ENCODE results near the gene PRKD1.

PRKD1 gene

DNA sequence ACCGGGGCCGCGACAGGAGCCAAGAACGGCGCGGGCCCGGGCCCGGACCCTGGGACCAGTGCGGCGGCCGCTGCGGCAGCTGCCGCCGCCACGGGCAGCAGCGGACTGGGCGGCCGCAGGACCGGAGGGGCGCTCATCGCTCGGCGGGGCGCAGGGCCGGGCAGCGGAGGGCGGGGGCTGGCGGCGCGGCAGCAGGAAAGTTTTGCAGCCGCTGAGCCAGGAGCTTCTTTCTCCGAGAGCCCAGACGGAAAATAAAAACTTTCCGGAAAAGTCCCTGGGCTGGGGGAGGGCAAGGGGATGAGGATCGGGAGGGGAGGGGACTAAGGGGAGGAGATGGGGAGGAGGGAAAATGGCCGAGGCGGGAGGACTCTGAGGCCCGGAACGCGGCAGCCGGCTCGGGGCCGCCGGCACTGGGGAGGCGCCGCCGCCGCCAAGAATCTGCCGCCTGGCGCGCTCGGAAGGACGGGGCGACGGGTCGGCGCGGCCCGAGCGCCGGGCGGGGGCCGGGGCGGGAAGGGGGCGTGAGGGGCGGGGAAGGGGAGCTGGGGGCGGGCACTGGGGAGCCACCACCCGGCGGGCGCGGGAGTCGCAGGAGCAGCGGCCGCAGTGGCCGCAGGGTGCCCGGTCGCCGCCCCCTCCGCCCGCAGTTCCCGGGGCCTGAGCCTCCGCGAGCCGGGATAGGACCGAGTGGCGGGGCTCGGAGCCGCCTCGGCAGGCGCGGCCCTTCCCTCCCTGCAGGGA, at the start of gene PRKD1:
PRKD1 (minus strand) TSS at position 472 of the 741 bp plus-strand sequence.
- DNase-seq (ENCODE audit: low read depth), result no peak

DNA sequence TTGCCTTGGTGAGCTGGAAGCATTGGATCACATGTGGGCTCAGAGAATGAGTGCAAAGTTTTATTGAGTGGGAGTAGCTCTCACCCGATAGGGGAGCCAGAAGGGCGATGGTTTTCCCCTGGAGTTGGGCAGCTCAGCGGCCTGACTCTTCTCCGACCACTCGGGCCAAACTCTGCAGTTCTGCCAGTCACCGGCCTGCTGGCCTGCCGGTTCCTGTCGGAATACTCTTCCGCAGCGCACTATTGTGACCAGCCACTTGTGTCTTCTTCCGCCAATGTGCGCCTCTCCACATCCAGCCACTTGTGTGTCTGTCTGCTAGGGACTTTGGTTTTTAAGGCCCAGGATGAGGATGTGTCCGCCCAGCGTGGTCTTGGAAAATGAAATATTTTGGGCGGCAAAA, 43.5 kb upstream of the PRKD1 start:
- no peak for DNase-seq (ENCODE audit: low read depth)

DNA sequence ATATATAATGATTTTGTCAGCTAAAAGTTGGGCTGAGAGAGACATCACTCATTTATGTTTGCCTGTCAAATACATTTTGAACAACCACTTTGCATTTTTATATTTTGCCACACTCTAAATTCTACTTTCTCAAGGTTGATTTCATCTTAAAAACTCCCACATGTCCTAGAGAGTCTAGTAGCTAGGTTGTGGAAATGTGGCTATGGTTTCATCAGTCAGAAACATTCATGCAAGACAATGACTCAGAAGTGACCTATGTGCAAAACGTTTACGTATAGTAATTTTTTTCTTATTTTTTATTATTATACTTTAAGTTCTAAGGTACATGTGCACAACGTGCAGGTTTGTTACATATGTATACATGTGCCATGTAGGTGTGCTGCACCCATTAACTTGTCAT, 27.4 kb upstream of the PRKD1 start:
- no peak for DNase-seq (ENCODE audit: low read depth)

DNA sequence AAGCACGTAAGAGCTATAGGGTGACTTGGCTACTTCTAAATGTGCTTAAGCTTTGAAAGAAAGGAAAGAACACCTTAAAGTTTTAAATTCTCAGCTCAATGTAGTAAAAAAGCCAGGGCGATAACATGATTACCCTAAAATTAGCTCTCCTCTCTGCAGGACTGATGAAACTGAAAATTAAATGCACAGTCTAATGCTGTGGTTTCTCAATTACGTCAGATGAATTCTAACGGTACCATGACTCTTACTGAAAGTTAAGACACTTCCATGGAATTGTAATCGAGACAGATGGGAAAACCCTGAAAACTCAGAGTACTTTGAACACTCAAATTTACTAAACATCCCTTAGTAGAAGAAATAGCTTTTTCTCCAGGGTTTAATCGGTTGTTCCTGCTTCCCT, 25.9 kb upstream of the PRKD1 start:
- DNase-seq (ENCODE audit: low read depth), result no peak

DNA sequence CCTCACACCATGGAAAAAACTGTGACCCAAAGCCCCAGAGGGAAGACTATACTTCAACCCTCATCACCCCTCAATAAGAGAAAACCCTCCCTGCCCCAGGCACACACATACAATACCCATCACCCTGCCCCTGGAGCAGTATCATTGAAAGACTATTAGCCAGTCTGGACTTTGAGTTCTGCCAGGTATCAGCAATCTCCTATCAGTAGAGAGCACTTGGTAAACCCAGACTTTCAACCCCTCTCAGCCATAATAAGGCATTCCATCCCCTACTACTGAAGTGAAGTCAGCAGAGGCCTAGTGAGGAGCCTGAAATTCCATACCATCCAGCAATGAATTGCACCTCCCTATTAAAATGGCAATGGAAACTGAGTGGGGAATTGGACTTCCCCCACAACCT, 16.4 kb upstream of the PRKD1 start:
- no peak for DNase-seq (ENCODE audit: low read depth)

DNA sequence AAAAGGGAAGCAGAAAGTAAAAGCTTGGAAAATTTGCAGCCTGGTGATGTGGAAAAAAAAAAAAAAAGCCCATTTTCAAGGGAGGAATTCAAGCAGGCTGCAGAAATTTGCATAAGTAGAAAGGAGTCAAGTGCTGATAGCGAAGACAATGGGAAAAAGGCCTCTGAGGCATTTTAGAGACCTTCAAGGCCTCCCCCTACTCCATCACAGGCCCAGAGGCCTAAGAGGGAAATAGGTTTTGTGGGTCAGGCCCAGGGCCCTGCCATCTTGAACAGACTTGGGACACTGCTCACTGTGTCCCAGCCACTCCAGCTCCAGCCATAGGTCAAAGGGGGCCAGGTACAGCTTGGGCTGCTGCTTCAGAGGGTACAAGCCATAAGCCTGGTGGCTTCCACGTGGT, 13.8 kb upstream of the PRKD1 start:
- no peak for DNase-seq (ENCODE audit: low read depth)

DNA sequence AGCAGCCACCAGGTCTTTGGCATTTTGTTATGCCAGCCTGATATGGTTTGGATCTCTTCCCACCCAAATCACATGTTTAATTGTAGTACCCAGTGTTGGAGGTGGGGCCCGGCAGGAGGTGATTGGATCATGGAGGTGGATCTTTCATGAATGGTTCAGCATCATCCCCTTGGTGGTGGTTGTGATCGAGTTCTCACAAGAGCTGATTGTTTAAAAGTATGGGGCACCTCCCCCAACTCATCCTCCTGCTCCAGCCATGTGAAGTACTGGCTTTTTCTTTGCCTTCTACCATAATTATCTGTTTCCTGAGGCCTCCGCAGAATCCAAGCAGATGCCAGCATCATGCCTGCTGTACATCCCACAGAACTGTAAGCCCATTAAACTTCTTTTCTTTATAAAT, 12.8 kb upstream of the PRKD1 start:
- no peak for DNase-seq (ENCODE audit: low read depth)

DNA sequence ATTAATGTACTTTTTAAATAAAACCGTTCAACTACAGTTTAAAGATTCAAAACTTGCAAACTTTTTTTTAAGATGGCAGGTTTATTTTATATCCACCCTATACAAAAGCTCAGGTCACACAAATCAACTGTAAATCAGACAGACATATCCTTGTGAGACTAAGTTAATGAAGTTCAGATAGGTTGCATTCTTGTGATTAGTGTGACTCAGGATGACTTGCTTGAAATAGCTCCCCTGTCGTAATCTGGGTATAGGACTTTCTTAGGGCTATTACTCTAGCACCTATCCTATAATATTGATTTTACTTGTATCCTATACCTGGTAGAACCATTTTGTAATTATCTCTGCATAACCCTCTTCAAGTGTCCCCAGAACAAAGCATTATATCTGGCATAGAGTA, 9.5 kb upstream of the PRKD1 start:
- no peak for DNase-seq (ENCODE audit: low read depth)

DNA sequence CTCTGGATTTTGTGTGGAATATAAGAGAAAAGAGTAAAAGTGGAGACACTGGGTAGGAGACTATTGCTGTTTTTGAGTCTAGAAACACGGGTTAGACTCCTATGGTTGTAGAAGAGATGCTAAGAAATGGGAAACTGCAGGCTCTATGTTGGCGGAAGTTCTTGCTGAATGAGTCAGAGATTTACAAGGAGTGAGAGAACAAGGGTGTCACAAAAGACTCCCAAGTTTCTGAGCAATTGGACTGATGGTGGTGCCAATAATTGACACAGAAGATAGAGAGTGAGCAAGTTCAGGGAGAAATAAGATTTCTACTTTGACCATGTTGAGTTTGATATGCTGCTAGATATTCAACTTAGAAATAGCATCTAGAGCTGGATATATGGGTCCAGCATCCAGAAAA, 2.6 kb upstream of the PRKD1 start:
- DNase-seq (ENCODE audit: low read depth), result no peak

DNA sequence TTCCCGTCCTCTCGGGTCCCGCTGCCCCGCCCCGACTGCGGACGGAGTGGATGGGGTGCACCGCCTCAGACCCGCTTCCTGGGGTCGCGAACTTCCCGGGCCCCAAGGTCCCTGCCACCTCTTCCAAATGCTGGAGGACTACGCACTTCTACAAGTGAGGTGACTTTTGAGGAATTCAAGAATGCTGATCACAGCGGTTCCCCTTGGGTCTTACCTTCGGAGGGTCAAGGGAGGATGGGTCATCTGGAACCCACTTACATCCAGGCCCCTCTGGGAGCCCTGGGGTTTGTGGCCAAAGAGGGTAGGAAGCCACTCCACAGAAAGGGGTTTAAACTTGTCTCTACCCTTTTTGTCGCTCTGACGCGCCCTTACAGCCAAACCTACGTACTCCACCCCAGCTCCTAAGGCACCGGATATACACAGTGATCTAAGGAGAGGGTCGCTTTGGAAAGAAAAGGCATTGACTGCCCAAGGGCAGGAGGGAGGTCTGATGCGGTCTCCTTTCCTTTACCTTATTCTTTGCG, 532 bp upstream of the PRKD1 start:
- no peak for DNase-seq (ENCODE audit: low read depth)

DNA sequence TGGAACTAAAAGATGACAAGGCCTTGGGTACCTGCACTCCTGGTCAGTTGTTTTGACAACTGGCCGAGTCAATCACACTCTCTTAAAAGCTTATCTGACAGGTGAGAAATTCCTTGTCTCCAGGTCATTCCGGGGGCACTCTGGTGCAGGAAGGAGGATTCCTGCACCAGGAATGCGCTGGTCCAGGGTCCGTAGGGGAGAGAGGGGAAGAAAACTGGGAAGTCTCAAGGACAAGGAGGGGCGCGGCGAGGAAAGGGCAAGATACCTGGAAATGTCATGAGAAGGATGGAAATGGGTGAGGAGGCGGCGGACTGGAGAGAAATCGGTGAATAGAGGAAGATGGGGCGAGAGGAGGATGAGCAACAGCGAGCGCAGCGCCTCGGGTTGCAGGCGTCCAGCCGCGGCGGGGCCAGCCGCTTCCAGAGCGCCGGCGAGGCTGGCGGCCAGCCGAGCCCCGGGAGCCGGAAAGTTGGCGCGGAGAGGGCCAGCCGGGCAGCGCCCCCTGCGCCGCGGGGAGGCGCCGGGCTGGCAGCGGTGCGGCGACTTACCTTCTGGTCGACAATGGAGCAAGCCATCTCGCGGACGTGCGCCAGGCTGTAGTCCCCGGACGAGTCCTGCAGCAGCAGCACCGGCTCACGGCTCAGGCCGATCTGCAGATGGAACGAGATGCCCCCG, 809 bp downstream of the PRKD1 start:
- DNase-seq (ENCODE audit: low read depth), result no peak

DNA sequence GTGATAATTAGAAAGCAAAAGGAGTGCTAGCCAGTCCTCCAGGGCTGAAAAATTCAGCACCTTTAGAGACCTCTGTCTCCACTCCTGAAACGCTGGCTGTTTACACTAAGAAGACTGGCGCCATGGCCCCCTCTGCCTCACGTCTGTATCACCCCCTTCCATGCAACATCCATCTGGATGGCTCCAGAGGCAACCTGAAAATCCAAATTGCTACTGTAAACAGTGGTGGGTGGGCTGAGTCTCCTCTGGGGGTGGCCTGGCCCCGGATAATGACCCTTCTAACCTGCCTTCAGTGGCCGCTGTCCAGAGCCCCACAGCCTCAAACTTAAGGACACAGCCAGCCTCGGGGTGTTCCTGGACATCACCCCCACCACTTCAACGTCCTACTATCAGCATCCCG, 1.4 kb downstream of the PRKD1 start:
- no peak for DNase-seq (ENCODE audit: low read depth)

DNA sequence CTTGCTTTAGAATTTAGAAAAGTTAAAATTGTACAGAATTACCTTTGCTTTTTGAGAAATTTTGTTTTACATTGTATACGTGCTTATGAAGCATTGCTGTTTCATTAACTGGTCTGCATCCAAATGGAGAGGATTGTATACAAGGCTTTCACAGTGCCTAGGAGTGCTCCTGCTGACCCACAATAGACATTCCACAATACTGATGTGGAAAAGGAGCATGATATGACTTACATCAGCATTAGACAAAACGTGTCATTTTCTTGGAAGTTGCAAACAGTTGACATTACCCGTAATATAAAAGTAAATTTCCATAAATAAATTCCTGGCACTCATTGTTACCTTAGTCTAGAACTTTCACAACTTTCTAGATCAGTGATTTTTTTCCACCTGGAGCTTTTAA, 1.9 kb downstream of the PRKD1 start:
- no peak for DNase-seq (ENCODE audit: low read depth)

DNA sequence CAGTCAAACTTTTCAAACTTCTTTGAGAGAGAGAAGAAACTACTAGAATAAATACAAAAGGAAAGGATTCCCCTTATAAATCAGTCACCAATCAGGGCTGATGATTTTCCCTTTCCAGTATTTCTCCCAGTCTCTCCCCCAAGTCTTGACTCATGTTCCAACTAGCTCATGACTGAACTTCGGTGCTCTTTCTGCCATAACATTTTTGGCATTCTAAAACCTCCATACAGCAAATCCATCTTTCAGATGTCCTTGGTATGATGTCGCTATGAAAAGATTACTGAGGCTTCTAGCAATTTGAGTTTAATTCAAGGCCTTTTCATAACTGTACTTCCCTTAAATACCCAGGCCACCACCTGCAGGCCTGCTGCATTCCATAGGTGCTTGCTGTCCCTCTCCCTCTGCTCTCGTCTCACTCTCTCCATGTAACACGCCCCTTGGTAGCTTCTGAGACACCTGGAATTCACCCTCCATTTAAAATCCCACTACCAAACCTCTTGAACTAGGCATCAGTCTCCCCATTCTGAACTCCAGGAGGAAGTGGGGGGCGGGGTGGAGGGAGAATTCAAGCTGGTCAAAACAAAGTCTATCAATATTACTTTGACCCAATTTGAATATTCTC, 2.4 kb downstream of the PRKD1 start:
- DNase-seq (ENCODE audit: low read depth), result no peak

DNA sequence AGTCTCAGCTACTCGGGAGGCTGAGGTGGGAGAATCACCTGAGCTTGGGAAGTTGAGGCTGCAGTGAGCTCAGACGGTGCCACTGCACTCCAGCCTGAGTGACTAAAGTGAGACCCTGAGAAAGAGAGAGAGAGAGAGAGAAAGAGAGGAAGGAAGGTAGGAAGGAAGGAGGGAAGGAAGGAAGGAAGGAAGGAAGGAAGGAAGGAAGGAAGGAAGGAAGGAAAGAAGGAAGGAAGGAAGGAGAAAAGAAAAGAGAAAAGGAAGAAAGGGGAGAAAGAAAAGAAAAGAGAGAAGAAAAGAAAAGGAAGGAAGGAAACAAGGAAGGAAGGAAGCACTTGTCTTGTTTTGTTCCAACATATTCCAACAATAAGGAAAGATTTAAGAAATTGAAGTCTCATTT, 7.8 kb downstream of the PRKD1 start:
- DNase-seq (ENCODE audit: low read depth), result no peak

DNA sequence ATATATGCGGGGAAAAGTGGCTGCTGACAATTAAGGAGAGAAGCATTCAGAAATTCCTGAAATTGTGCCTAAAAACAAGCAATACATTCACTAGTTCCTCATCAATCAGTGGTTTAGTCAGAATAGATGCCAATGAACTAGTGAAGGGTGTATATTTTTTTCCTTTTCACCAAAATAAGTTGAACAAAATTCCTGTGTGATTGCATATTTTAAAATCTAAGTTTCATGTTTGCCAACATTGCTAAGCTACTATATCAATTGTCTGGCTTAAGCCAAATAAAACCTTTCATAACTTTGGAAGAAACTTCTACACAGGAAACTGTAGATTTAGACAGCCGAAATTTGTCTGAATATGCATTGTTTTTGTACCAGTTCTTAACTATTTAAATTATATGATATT, 8.7 kb downstream of the PRKD1 start:
- no peak for DNase-seq (ENCODE audit: low read depth)

DNA sequence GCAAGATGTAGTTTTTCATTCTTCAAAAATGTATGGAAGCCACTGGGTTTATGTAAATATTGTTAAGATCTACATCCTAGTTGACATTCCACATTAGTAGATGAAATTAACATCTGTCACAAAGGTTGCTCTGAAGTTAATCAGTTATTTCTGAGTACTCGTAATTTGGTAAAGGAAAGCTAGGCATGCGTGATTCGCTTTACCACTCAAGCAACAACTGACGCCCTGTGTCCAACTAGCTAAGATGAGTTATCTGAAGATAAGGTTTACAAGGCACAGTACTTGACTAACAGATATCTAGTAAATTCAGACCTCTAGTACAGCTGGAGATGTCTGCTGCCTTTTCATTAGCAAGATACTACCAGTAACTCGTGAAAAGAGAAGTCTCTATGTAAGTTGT, 14.1 kb downstream of the PRKD1 start:
- no peak for DNase-seq (ENCODE audit: low read depth)

DNA sequence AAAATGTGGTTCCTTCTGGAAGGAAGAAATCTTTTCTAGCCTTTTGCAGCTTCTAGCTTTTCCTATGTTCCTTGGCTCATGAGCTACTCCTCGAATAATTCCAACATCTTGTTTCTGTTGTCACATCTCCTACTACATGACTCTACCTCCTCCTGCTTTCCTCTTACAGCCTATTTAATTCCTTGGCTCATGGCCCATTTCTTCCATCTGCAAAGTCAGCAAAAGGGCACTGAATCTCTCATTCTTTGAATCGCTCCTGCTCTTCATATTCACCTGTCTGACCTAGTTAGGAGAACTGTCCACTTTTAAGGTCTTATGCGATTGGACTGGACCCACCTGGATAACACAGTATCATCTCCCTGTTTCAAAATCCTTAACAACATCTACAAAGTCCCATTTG, 15.8 kb downstream of the PRKD1 start:
- DNase-seq (ENCODE audit: low read depth), result no peak

DNA sequence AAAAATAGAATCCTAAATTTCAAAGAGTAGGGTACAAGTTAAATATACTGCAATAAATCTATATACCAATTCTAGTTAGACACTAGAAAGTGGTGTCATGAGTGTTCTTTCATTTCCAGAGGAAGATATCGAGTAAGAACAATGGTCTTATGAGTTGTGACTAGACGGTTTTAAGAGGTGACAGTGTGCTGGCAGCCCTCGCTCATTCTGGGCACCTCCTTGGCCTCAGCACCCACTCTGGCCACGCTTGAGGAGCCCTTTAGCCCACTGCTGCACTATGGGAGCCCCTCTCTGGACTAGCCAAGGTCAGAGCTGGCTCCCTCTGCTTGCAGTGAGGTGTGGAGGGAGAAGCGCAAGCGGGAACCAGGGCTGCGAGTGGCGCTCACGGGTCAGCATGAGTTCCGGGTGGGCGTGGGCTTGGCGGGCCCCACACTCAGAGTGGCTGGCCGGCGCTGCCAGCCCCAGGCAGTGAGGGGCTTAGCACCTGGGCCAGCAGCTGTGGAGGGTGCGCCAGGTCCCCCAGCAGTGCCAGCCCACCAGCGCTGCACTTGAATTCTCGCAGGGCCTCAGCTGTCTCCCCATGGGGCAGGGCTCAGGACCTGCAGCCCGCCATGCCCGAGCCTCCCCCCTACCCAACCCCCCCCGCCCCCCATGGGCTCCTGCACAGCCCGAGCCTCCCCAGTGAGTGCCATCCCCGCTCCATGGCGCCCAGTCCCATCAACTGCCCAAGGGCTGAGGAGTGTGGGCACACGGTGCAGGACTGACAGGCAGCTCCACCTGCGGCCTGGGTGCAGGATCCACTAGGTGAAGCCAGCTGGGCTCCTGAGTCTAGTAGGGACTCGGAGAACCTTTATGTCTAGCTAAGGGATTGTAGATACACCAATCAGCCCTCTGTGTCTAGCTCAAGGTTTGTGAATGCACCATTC, 18.7 kb downstream of the PRKD1 start:
- no peak for DNase-seq (ENCODE audit: low read depth)

DNA sequence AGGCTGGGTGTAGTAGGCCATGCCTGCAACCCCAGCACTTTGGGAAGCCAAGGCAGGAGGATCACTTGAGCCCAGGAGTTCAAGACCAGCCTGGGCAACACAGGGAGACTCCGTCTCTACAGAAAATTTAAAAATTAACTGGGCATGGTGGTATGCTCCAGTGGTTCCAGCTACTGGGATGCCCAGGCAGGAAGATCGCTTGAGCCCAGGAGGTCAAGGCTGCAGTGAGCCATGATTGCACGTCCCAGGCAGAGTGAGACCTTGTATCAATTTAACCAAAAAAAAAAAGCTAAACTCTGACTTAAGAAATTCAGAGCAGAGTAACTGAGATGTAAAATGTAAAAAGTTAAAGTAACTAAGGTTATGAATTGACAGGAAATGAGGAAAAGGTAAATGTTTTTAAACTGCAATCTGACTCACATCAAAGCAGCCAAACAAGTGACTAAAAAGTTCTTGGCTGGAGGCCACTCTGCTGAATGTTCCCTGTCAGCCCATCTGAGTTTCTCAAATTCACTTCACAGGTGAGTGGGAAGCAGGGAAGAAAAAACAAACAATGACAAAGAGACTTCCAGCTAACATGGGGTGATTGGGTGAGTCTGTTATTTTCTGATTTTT, 21.3 kb downstream of the PRKD1 start:
- DNase-seq (ENCODE audit: low read depth), result no peak

DNA sequence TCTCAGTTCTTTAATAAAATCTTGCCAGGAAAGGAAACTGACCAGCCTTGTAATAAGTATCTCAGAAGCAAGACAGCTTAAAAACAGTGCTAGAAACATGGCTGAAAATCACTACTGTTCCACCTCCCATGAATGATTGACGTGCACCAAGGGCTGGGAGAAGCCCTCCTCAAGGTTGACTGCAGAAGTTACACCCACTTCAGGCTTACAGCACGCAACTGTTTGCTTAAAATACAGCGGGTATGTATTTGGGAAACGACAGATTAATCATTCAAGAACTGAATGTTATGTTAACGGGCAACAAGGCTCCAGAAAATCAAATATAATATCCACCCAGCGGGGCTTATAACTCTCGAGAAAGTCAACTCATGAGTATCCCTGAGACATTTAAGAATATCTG, 22.1 kb downstream of the PRKD1 start:
- DNase-seq (ENCODE audit: low read depth), result no peak

Measured in stimulated activated CD8-positive, alpha-beta memory T cell treated with anti-CD3 and anti-CD28 coated beads, Interleukin-15, amount 100 ng/mL, for 1 hour (primary cell).